GF-D8 (cell line): ENCODE measurements around the gene SH3D21.

ENCODE experiments used
- DNase-seq: peaks from one replicate; lab custom pipeline; 2025; lab: John Stamatoyannopoulos, UW

The SH3D21 gene

DNA sequence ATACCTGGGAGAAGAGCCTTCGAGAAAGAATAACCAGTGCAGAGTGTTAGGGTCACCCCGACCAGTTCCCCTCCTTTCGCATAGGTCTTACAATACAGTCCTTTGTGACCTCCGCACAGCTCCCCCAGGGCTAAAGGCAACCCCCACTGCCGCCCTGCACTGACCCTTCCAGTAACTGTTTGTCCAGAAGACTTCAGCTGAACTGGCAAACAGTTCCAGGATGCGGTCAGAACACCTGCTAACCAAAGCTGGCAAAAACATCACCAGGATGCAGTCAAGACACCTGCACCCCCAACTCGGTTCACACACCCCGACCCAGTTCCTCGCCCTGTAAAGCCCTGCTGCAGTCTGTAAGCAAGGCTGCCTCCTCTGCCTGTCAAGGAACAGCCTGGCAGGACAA is 23.6 kb downstream of the SH3D21 start:
- no peak for DNase-seq

DNA sequence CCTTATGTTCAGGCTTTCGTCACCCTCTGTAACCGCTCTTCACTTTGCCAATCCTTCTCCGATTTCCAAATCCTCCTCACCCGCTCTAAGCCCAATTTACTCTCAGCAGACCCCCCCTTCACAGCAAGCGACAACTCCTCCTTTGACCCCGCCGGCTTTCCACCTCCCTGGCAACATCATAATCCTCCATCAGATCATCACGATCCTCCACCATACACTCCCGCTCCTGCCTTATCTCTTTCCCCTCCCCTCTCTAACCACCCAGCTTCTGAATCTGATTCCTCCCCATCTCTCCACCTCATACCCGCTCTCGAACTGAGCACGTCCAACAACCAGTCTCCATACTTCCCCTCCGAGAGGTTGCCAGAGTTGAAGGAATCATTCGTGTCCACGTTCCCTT is 24.8 kb downstream of the SH3D21 start:
- no peak for DNase-seq

DNA sequence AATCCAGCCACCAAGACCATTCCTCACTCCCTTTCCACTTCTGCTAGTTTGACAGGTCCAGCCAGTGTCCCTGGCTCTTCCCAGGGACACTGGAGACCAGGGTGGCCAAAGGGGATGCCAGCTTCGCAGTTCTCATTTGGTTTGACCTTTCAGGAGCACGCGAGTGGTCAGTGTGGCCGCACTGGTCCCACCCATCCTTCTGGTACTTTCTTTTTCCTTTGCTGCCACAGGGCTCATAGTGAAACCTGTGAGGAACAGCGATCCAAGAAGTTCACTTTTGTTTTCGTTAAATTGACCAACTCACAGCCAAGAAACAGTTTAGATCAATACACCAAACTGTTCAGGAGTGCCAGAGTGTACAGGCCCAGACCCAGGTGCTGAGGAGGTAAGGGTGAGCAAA is 31.7 kb downstream of the SH3D21 start:
- DNase-seq, result no peak

DNA sequence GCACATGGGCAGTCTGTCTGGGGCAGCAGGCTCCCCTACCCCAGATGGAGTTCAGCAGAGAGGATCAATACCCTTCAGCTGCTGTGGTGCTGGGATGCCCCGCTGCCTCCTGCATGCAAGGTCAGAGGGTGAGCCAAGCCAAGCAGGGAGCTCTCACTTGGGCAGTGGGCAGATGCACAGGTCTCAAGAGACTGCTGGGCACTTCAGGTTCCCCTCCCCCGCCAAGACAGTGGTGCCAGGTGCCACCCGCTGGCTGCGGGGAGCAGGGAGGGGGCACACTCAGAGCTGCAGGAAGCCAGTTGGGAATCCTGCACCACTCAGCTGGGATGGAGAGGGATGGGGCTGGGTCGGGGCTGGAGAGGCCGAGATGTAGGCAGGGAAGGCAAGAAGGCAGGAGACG is 33.0 kb downstream of the SH3D21 start:
- no peak for DNase-seq

DNA sequence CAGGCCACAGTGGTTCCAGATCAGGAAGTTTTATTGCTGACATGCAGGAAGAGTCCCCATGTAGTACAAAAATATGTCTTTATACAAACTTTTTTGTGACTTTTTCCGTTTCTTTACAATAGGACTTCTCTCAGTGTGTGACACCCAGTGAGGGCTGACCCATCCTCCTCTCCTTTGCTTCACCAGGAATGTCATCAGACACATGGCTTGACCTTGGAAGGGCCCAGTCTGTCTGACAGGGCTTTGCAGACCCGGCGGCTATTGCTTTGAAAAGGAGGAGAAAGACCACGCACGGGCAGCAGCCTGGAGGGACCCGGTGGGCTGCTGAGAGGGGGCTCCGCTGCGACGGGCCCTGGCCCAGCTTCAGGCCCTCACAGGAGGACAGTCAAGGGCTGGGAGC is 33.4 kb downstream of the SH3D21 start:
- DNase-seq, result no peak

DNA sequence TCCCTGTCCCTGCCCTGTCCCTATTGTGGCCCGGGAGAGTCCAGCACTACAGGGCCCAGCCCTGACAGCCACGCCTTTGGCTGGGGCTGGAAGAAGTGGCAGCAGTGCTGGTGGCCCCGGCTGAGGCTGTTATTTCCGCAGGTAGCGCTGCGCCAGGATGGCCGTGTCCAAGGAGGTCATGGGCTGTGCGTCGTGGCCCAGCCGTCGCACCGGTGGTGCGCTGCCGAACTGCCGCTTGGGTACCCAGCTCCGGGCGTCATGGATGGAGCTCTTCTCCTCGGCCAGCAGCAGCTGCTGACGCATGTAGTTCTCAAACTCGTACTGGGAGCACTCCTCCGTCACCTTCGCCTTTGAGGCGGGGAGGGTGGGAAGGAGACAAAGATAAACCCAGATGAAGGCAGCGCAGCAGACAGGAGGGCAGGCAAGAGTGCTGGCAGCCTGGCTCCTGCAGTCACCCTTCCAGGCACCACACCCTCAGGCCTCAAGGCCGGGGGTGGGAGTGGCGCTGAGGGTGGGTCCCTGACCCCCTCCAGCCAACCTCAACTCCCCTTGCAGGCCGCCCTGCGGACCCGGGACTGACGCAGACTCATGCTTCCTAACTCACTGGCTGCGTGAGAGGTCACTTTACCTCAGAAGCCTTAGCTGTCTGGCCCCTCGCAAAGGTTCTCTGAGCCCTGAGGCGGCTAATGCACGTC is 35.6 kb downstream of the SH3D21 start:
- no peak for DNase-seq

DNA sequence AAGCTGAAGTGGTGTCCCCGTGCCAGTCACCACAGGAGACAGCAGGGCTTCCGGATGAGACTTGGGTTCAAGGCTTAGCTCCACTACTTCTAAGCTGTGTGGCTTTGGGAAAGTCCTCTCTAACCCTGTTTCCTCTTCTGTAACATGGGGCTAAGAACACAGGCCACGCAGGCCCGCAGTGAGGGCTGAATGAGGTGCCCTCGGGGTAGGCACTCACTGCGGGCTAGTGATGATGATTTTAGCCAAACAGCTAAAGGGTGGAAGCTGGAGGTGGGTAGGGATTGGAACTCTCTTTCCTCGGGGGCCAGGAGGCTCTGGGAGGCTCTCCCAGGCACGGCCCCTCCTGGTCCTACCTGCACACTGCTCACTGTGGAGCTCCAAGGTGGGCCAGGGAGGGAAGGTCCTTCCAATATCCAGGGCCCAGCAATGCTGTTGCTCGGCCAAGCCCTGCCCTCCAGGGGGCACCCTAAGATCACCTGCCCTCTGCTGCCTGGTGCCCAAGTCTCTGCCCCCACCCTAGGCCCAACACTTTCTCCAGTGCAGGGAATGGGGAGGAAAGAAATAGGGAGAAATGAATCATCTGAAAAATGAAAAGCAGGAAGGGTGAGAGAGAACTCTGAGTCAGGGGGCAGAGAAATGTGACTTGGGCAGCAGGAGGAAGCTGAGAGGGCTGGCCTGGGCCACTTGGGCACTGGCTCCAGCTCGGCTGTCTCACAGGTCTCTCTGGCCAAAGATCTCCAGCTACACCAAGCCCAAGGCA is 36.4 kb downstream of the SH3D21 start:
- no peak for DNase-seq

DNA sequence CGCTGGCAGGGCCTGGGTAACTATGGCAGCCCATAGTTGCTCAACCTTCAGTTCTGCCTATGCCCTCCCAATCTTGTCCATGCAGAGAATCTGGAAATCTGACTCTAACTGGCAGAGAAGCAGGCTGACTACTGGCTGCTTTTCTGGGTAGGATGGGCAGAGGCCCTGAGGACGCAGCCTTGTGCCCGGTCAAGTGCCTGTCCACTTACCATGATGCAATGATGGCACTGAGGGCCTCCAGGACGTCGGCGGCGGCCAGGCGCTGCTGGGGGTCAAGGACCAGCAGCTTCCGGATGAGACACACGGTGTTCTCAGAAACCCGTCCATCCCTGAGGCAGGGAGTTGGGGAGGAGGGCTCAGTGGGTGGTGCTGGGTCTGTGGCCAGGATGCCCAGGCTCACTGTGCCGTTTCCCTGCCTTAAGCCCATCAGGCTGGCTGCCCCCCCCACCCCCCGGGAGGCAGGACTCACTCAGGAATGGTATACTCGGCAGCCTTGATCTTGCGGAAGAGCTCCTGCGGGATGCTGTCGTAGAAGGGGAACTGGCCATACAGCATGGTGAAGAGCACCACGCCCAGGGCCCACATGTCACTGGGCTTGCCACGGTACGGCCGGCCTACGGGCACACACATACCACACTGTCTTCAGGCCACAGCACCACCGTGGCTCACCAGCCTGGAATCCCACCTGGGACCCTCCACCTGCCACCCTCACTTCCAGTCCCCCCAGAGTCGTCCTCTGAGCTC is 37.7 kb downstream of the SH3D21 start:
- no peak for DNase-seq

DNA sequence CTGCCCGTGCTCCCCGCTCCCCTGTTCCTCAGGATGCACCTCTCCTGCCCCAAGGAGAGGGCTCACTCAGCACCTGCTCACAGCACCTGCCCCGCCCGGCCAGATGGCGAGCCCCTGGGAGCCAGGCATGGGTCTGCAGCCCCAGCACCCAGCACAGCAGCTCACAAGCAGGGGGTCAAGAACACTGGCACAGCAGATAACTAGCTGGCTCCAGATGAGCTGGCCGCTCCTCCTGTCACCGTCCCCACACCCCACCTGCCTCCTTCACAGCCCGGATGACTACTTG is 38.2 kb downstream of the SH3D21 start:
- DNase-seq, result no peak

DNA sequence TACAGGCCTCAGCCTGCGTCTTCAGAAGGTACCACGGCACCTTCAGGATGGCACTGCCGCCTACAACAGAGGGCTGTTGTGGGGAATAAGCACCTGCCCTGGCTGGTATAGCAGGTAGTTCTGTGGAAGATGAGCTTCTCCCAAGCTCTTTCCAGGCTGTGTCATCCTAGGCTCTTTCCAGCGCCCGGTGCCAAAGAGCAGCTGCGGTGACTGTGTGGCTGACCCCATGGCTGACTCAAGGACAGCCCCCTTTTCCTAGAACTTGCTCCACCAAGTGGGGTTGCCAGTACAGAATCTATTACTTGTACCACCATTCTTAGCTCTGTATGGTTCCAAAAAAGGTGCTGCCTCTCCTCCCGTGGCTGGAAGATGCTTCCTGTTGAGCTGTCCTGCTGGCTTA is 39.2 kb downstream of the SH3D21 start:
- no peak for DNase-seq

DNA sequence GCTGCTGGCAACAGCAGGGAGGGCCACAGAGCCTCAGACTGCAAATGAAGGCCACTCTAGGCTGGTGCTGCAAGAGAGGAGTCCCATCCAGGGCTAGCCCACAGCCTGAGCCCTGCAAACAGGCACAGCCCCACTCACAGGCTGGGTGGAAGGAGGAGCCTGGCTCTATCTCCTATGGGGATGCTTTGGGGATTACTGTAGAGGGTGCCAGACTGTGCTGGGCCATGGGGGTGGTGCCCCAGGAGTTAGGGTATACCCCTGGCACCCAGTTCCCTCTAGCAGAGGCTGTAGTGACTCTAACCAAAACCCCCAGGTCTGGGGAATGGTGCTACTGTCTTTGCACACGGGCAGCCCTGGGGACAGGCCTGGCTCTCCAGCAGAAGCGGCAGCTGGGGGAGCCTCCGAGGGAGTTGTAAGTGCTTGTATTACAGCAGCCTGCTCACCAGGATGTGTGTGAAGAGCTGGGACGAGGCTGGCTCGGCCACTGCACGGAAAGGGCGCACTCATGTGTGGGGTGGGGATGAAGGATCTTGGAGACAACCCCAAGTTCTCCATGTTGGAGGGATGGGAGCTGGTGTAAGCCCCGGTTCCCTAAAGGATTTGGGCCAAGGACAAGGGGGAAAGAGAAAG is 40.7 kb downstream of the SH3D21 start:
- DNase-seq, result no peak

DNA sequence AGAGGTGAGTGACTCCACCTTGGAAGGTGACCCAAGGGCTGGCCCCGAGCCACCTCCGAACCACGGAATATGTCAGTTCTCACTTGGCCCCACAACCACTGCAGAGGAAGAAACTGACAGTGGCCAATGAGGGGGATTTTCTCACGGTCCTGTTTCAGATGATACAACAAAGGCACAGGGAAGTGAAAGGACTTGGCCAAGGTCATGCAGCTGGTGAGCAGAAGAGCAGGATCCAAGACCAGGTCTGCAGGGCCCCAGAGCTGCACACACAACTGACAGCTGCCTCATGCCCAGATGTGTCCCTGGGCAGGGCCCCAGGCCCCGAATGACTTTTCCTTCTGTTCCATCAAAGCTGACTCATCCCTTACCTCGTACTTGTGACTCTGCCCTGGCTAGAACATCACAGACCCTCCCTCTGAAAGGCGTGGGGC is 43.1 kb downstream of the SH3D21 start:
- no peak for DNase-seq

DNA sequence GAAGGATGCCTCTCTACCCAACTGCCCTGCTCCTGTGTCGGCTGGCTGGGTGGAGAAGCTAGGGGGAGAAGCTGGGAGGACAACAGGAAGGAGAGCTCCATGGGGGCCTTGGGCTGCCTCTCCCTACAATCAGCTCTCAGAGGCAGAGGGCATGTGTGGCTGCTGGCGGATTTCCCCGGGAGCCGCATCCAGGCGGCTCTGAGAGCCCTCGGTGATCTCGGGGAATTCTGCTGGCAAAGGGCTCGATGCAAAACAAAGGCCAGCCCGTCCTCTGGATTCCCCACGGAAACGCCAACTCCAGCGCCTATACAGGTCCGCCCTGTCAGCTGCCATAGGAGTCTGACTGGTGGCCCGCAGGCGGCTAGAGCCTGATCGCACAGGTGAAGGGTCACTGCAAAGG is 43.7 kb downstream of the SH3D21 start:
- DNase-seq, result no peak

DNA sequence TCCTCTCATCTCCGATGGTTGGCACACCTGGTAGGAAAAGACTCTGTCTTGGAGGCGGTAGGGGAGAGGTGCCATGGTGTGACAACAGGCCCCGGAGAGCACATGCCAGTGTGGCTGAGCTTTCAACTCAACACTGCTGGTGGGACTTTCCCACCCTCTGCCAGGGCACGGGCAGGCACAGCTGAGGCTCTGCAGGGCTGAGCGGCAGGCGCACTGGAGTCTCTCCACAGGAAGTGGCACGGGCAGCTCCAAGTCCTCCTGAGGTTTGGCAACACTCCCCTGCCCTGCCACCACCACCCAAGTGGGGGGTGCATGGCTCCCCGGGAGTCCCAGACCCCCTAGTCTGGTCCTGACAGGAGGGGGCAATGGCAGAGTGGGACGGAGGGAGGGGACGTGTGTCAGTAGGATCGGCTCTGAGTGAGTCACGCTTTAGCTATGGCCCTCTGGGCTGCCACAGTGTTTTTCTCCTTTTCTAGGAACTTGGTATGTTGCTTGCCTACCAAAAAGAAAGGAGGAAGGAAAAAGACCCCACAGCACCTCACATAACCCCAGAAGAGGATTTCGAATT is 44.6 kb downstream of the SH3D21 start:
- DNase-seq, result peak; percentile 33

DNA sequence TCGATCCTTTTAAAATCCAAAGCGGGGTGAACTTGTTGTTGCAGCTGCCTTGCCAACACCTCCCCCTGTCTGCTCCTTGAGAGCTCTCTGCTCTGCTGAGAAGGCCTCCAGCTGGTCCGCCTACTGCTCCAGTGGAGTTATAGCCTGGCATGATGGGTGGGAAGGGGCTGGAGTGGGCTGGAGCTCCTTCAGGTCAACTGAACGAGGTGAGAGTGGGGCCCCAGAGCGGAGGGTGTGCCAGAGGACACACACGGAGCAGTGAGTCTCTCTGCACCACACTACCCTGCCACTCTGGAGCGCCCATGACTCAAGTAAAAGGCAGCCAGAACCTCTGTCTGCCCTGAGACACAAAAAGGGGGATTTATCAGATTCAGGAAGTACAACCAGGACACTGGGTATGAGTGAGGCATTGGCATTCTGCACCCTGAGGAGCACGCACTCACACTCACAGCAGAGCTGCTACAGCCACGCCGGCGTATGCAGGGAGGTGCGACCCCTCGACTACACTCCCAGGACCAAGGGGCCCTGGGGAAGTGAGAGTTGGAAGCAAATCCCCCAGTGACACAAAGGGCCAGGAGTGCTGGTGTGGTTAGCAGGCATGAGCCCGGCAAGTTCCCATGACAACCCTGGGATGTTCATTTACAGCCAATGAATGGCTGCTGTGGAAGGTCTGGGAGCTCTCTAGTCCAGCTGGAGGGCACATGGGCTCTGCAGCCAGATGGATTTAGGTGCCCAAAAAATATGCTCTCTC is 45.2 kb downstream of the SH3D21 start:
- DNase-seq, result no peak

DNA sequence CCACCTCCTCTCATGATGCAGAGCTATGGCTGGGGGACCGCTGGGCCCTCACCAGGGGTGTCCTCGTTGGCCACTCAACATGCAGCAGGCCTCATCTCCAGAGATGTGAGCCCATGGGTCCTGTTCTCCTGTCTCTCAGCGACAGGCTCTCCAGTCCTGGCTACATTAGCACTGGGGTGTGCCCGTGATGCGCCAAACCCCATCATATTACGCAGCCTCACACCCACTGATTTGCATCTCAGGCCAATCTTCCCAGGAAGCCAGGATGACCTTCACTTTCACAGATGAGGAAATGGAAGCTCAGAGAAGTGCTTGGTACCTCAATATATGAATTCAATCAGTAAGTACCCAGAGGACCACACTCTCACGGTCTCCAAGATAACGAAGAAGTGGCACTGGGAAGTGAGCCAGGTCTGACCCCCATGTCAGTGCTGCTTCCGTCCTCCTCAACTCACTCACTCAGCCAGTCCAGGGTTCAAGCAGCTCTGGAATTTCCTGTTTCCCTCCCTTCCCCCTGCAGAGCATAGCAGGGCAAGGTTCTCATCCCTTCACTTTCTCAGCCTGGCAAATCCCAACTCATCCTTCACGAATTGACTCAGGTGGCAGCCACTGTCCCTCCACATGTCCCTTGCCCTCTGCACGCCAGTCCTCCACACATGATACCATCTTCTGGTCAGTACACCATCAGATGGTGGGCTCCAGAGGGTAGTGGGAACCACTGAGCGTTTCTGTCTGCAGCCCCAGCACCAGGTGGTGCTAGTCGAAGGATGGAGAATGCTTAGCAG is 46.1 kb downstream of the SH3D21 start:
- DNase-seq, result no peak

DNA sequence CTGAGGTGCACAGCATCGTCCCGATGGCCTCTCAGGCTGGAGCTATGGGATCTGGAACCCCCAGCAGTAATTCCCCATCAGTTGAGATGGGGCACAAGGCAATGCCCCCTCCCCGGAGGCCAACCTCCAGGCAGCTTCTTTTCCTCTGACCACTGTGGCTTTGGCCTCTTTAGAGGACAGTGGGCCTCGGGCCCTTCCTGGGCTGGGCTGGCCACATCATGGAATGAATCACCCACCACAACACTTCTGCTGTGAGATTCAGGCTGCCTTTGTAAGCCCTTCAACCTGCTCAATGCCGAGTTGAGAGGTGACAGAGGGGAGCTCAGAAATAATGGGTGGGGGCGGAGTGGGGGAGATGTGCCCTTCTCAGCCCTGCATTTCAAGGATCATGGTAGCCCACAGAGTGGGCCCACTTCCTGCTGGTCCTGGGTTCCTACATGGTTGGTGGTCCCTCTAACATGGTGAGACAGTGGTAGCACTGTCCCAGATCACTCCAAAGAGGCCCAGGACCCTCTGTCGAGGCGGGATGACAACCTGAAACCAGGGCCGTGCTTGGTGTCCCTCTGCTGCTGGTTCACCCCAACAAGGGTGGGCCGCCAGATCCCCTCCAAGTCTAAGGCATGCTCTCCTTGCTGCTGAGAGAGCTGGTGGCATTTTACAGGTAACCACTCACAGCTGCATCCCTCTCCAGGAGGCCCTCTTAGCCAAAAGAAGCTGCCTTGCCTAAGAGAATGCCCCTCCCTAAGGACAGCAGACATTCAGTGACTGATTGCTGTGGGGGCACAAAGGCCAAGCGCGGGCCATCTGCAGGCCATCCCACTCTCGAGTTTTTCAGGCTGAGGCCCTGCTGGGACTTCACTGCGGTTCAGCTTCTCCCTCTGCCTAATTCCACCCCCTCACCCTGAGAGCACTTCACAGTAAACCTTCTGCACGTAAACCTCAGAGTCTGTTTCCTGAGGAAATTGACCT is 47.0 kb downstream of the SH3D21 start:
- no peak for DNase-seq

DNA sequence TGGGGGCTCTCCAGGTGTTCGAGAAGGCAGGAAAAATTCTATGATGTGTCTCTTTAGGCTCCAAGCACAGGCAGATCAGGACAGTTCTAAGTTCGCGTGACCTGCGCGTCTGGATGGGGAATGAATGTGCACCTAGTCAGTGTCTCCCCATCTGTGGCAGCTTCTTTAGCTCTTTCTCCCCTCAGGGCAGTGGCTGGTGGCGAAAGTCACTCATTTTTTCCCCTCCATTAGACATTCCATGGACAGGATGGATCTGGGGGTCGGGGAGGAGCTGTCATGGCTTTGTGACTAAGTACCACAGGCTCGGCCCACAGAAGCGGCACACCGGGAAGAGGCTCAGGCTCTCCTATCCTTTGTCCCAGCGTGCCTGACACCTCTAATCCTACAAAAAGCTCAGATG is 48.3 kb downstream of the SH3D21 start:
- DNase-seq, result no peak

DNA sequence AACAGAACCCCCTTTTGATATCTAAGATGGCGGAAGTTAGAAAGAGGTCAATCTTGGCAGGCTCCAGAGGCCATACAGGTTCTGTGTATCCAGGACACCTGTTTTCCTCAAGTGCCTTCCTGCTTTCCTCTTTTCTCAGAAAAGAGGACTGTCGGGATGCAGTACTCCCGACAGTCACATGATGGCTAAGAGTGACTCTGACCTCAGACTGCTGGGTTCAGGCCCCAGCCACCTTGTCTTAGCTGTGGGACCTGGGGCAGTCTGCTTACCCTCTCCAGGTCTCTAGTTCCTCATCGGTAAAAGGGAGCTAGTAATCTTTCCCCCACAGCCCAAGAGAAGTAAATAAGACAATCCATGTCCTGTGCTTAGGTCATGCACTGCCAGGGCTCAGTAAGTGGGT is 49.6 kb downstream of the SH3D21 start:
- DNase-seq, result no peak
